ENCODE results near the gene AGPAT4.

AGPAT4 gene

GRCh38 chr6:161219680-161220079 is 54.2 kb downstream of the AGPAT4 start:
- Histone ChIP-seq H3K79me2 (ENCODE audit: insufficient read depth, low read length) (no peaks in the 10 kb centered on the region), H3K4me2 (ENCODE audit: low read length) (no peak overlapping the region), H3K9me3 (ENCODE audit: low read length) (no peaks in the 10 kb centered on the region), H2AFZ (ENCODE audit: low read length) (no peak overlapping the region), H3K4me1 (ENCODE audit: insufficient read depth, low read length, severe bottlenecking) (no peaks in the 10 kb centered on the region), H4K20me1 (ENCODE audit: insufficient read depth, low read length) (no peaks in the 10 kb centered on the region), H3K27me3 (ENCODE audit: insufficient read depth, low read length) (no peaks in the 10 kb centered on the region), H3K27ac (ENCODE audit: low read depth, low read length, poor library complexity, severe bottlenecking) (no peak overlapping the region), H3K4me3 (ENCODE audit: low read depth, low read length, poor library complexity, severe bottlenecking) (no peak overlapping the region), H3K36me3 (ENCODE audit: insufficient read depth, low read length) (no peaks in the 10 kb centered on the region), H3K9ac (ENCODE audit: low read length) (no peak overlapping the region), H3F3A (ENCODE audit: insufficient read depth, low read length) (no peaks in the 10 kb centered on the region), H3K9me2 (ENCODE audit: low read depth, low read length) (no peaks in the 10 kb centered on the region)
- TF ChIP-seq CTCF (IDR thresholded peaks at IDR 0.05; ENCODE audit: low read length) (no peak), EZH2 (IDR thresholded peaks at IDR 0.05; ENCODE audit: borderline replicate concordance, low read length) (no peak)

GRCh38 chr6:161218222-161218621 is 55.6 kb downstream of the AGPAT4 start:
- no peaks in the 10 kb centered on the region for H3K79me2 ChIP-seq (ENCODE audit: insufficient read depth, low read length)
- peak; percentile 41; the same call in 1 of the 2 replicates for TF ChIP-seq CTCF (IDR thresholded peaks at IDR 0.05; ENCODE audit: low read length)
- no peak for TF ChIP-seq EZH2 (IDR thresholded peaks at IDR 0.05; ENCODE audit: borderline replicate concordance, low read length)
- no peaks in the 10 kb centered on the region for H4K20me1 ChIP-seq (ENCODE audit: insufficient read depth, low read length)
- no peaks in the 10 kb centered on the region for H3K9me3 ChIP-seq (ENCODE audit: low read length)
- no peaks in the 10 kb centered on the region for H3K27me3 ChIP-seq (ENCODE audit: insufficient read depth, low read length)
- H3K9ac ChIP-seq (ENCODE audit: low read length) = no peak overlapping the region
- no peaks in the 10 kb centered on the region for H3K36me3 ChIP-seq (ENCODE audit: insufficient read depth, low read length)
- H3K4me3 ChIP-seq (ENCODE audit: low read depth, low read length, poor library complexity, severe bottlenecking) = no peak overlapping the region
- no peaks in the 10 kb centered on the region for H3K4me1 ChIP-seq (ENCODE audit: insufficient read depth, low read length, severe bottlenecking)
- no peak overlapping the region for H3K27ac ChIP-seq (ENCODE audit: low read depth, low read length, poor library complexity, severe bottlenecking)
- H3K9me2 ChIP-seq (ENCODE audit: low read depth, low read length) = no peaks in the 10 kb centered on the region
- H2AFZ ChIP-seq (ENCODE audit: low read length) = no peak overlapping the region
- H3F3A ChIP-seq (ENCODE audit: insufficient read depth, low read length) = no peaks in the 10 kb centered on the region
- H3K4me2 ChIP-seq (ENCODE audit: low read length) = no peak overlapping the region

GRCh38 chr6:161217628-161218027 is 56.2 kb downstream of the AGPAT4 start:
- H3K27me3 ChIP-seq (ENCODE audit: insufficient read depth, low read length) = no peaks in the 10 kb centered on the region
- no peaks in the 10 kb centered on the region for H3K4me1 ChIP-seq (ENCODE audit: insufficient read depth, low read length, severe bottlenecking)
- no peak overlapping the region for H3K27ac ChIP-seq (ENCODE audit: low read depth, low read length, poor library complexity, severe bottlenecking)
- no peaks in the 10 kb centered on the region for H3K79me2 ChIP-seq (ENCODE audit: insufficient read depth, low read length)
- H3K36me3 ChIP-seq (ENCODE audit: insufficient read depth, low read length) = no peaks in the 10 kb centered on the region
- TF ChIP-seq CTCF (IDR thresholded peaks at IDR 0.05; ENCODE audit: low read length) = no peak
- no peak for TF ChIP-seq EZH2 (IDR thresholded peaks at IDR 0.05; ENCODE audit: borderline replicate concordance, low read length)
- no peaks in the 10 kb centered on the region for H3K9me3 ChIP-seq (ENCODE audit: low read length)
- no peak overlapping the region for H2AFZ ChIP-seq (ENCODE audit: low read length)
- H3K9ac ChIP-seq (ENCODE audit: low read length) = no peak overlapping the region
- no peaks in the 10 kb centered on the region for H4K20me1 ChIP-seq (ENCODE audit: insufficient read depth, low read length)
- no peaks in the 10 kb centered on the region for H3K9me2 ChIP-seq (ENCODE audit: low read depth, low read length)
- H3F3A ChIP-seq (ENCODE audit: insufficient read depth, low read length) = no peaks in the 10 kb centered on the region
- H3K4me3 ChIP-seq (ENCODE audit: low read depth, low read length, poor library complexity, severe bottlenecking) = no peak overlapping the region
- H3K4me2 ChIP-seq (ENCODE audit: low read length) = no peak overlapping the region

Data from OCI-LY1 (cell line).